Heart left ventricle (tissue), 16 donors: Measurements from ENCODE around the gene CD302. TPM values are rescaled to one million over a fixed set of nuclear protein-coding genes. Genes with fewer than 3 reads are reported as not detected.

ENCODE experiments used
- ATAC-seq, 4 donors: fragments of 200-7000 bp; cut with Tn5 transposase; one replicate each; pipeline ENCODE4 v1.9.1; 2020 to 2022; ENCODE audit warnings: moderate library complexity in 4 of 4, mild to moderate bottlenecking in 3 of 4, moderate number of reproducible peaks in 1 of 4
- DNase-seq, 5 donors: peaks; one replicate each; pipeline ENCODE4 v3.0.0-alpha.2; 2020
- H3K27ac ChIP-seq, 12 donors: fragments of 200-600 bp; sonication (generic) in 4 of 12; one replicate each; pipeline versions ENCODE4 v1.5.0 to v1.8.0; 2016 to 2022; ENCODE audit warnings: mild to moderate bottlenecking in 2 of 12
- H3K27me3 ChIP-seq, 9 donors: fragments of 200-600 bp; sonication (generic) in 2 of 9; one replicate each; pipeline versions ENCODE4 v1.5.1 to v1.8.0; 2016 to 2022; ENCODE audit warnings: mild to moderate bottlenecking in 3 of 9
- H3K36me3 ChIP-seq, 9 donors: fragments of 200-600 bp; sonication (generic) in 2 of 9; one replicate each; pipeline versions ENCODE4 v1.5.0 to v1.8.0; 2018 to 2022; ENCODE audit warnings: mild to moderate bottlenecking in 2 of 9
- H3K4me1 ChIP-seq, 12 donors: fragments of 200-600 bp; sonication (generic) in 4 of 12; one replicate each; pipeline versions ENCODE4 v1.5.0 to v1.8.0; 2016 to 2022; ENCODE audit warnings: mild to moderate bottlenecking in 3 of 12
- H3K4me3 ChIP-seq, 12 donors: fragments of 200-600 bp; sonication (generic) in 4 of 12; one replicate each; pipeline versions ENCODE4 v1.5.0 to v1.8.0; 2017 to 2022; ENCODE audit warnings: mild to moderate bottlenecking in 9 of 12, moderate library complexity in 4 of 12
- H3K9me3 ChIP-seq, 12 donors: fragments of 200-600 bp; sonication (generic) in 4 of 12; one replicate each; pipeline versions ENCODE4 v1.5.0 to v1.8.0; 2016 to 2022; ENCODE audit warnings: mild to moderate bottlenecking in 1 of 12
- CTCF ChIP-seq, 12 donors: fragments of 200-600 bp; sonication (generic) in 4 of 12; IDR thresholded peaks; one replicate each; pipeline versions ENCODE4 v1.5.0 to v1.8.0; 2018 to 2022; ENCODE audit warnings: antibody characterized with exemption in 12 of 12, mild to moderate bottlenecking in 5 of 12
- POLR2A ChIP-seq, 2 donors: fragments of 450-650 bp; IDR thresholded peaks; one replicate each; pipeline ENCODE4 v1.6.1; 2017; ENCODE audit warnings: antibody characterized with exemption in 2 of 2, mild to moderate bottlenecking in 2 of 2, moderate library complexity in 2 of 2
- WGBS, 4 donors: extraction: QIAGEN DNeasy Blood & Tissue Kit in 2 of 4; methylation state at CpG; one replicate each; pipeline versions ENCODE4 v1.1.5 to v1.1.7; 2013 to 2018; 5-methylcytosine and 5-hydroxymethylcytosine counted together
- intact Hi-C, 10 donors: fragments of 100-400 bp; cut with DNase I; formaldehyde crosslinking; loops; one replicate each; pipeline versions ENCODE4 v1.11.1 to v1.14.2; 2022
- polyA plus RNA-seq, 2 donors: library from polyadenylated mRNA; stranded (reverse); fragments of 200-250 nt; gene quantifications; one replicate each; pipeline ENCODE4 v1.2.3, GENCODE V29; 2013
- total RNA-seq, 9 donors: library from RNA; depleted of rRNA in 2 of 9; stranded (reverse); fragments of >200 nt in 2 of 9; fragmentation: NEBNext Ultra II Directional in 3 of 9; extraction: Animal tissue kit (Norgen Biotek cat#: 25700) in 3 of 9; gene quantifications; one replicate each; pipeline versions ENCODE4 v1.1.0 to v1.2.4, GENCODE V29; 2016 to 2023
- donor health status: ischemic (EF 13 %, LVEDD 7.1; RV severe dilation, severe dysfunction).
- donor health status: healthy with polysubstance abuse.
- donor health status: DM: no; HTN: yes; CAD: no.
- donor health status: DM: no; HTN: no; CAD: no.
- donor health status: ischemic (EF 25% LVEDD 6.9; RV normal size, moderate dysfunction).
- donor health status: ischemic (EF 25% LVEDD 5.7; RV mildly dilated, moderate dysfunction).
- donor health status: healthy.
- donor health status: DM: yes; HTN: yes; CAD: no.
- donor health status: ischemic (EF 35%, LVEDD 5.7; RV mildly dilated, moderate dysfunction).
- donor health status: nonischemic (EF 11% LVEDD 7.7; RV severe dilation, severe dysfunction).
- donor health status: DM: yes; HTN: yes; CAD: no.
- donor health status: PGD.
- donor health status: ischemic (EF 29% LVEDD 5.4; RV normal size, mild dysfunction).
- donor health status: nonischemic (EF 23%, LVEDD 6.1; RV moderate dilation, normal function).

The CD302 gene
- total and polyA plus RNA-seq, 11 donors, result 5.2 to 24.9 (median 10.5) TPM

- H3K9me3 ChIP-seq, result no peaks in the 10 kb centered on the region
- H3K27me3 ChIP-seq, result no peaks in the 10 kb centered on the region
- H3K27ac ChIP-seq, result peak overlapping the region in 1 of 12 donors; percentile 94
- DNase-seq (no peak), ATAC-seq (no peak)
- peaks cover 0 to 53% (median 14%) of the 10 kb centered on the region in 12 donors for H3K4me1 ChIP-seq
- WGBS, 4 donors, result 71 to 76% (median 74%) methylated on average over 7 of the region's 7 CpGs
- H3K4me3 ChIP-seq, result peak overlapping the region in 7 of 12 donors; percentile 70 to 94 (median 82)
- H3K36me3 ChIP-seq, result no peaks in the 10 kb centered on the region
- intact Hi-C loops, result loop anchor here in 3 of 10 donors (5.0 to 10.0 kb wide), 3 partner anchors 39 to 181 kb away; partner anchors contain the start of genes BAZ2B (in 2 of the 3) and MARCHF7 (in 1 of the 3)
- no peak for TF ChIP-seq CTCF (IDR thresholded peaks at IDR 0.05)
- TF ChIP-seq POLR2A (IDR thresholded peaks at IDR 0.05), result no peak
Observed at GRCh38 chr2:159795841-159796690, 1.9 kb downstream of the CD302 start.

- Histone ChIP-seq H3K36me3 (no peaks in the 10 kb centered on the region), H3K4me3 (no peak overlapping the region), H3K9me3 (no peaks in the 10 kb centered on the region), H3K27me3 (no peaks in the 10 kb centered on the region), H3K27ac (peak overlapping the region in 1 of 12 donors; percentile 52), H3K4me1 (peaks cover 0 to 54% (median 16%) of the 10 kb centered on the region in 12 donors)
- ATAC-seq (no peak), DNase-seq (no peak)
- no peak for TF ChIP-seq POLR2A (IDR thresholded peaks at IDR 0.05)
- no peak for TF ChIP-seq CTCF (IDR thresholded peaks at IDR 0.05)
- intact Hi-C loops, result loop anchor here in 3 of 10 donors (5.0 to 10.0 kb wide), 2 partner anchors 36 to 179 kb away; partner anchors contain the start of gene BAZ2B (in 2 of the 3)
- 89 to 94% (median 92%) methylated on average over 1 of the region's 1 CpG for WGBS, 4 donors
Observed at GRCh38 chr2:159793326-159793725, 4.7 kb downstream of the CD302 start.

GRCh38 chr2:159792599-159792998, 5.4 kb downstream of the CD302 start:
- DNase-seq, result no peak
- peak overlapping the region in 1 of 12 donors; percentile 52 for H3K27ac ChIP-seq
- H3K36me3 ChIP-seq, result no peaks in the 10 kb centered on the region
- TF ChIP-seq POLR2A (IDR thresholded peaks at IDR 0.05), result no peak
- TF ChIP-seq CTCF (IDR thresholded peaks at IDR 0.05), result no peak
- no peaks in the 10 kb centered on the region for H3K9me3 ChIP-seq
- no peak for ATAC-seq
- WGBS, 4 donors, result 93 to 96% (median 95%) methylated on average over 4 of the region's 4 CpGs
- intact Hi-C loops, result loop anchor here in 3 of 10 donors (5.0 to 10.0 kb wide), 2 partner anchors 35 to 178 kb away; partner anchors contain the start of gene BAZ2B (in 2 of the 3)
- no peaks in the 10 kb centered on the region for H3K27me3 ChIP-seq
- H3K4me1 ChIP-seq, result peaks cover 0 to 57% (median 16%) of the 10 kb centered on the region in 12 donors
- no peak overlapping the region for H3K4me3 ChIP-seq

GRCh38 chr2:159792036-159792435, 6.0 kb downstream of the CD302 start:
- WGBS, 4 donors, result 55 to 86% (median 80%) methylated on average over 1 of the region's 1 CpG
- H3K27ac ChIP-seq, result no peak overlapping the region
- peak in 1 of 4 donors; percentile 33 for ATAC-seq
- H3K4me1 ChIP-seq, result peaks cover 0 to 55% (median 15%) of the 10 kb centered on the region in 12 donors
- no peak for TF ChIP-seq POLR2A (IDR thresholded peaks at IDR 0.05)
- TF ChIP-seq CTCF (IDR thresholded peaks at IDR 0.05), result no peak
- intact Hi-C loops, result loop anchor here in 3 of 10 donors (5.0 to 10.0 kb wide), 2 partner anchors 35 to 177 kb away; partner anchors contain the start of gene BAZ2B (in 2 of the 3)
- no peak for DNase-seq
- H3K9me3 ChIP-seq, result no peaks in the 10 kb centered on the region
- no peaks in the 10 kb centered on the region for H3K27me3 ChIP-seq
- H3K36me3 ChIP-seq, result no peaks in the 10 kb centered on the region
- H3K4me3 ChIP-seq, result no peak overlapping the region
